Chondrocyte (in vitro differentiated cells): ENCODE data around the gene TP53. TPM values are rescaled to one million over a fixed set of nuclear protein-coding genes. Genes with fewer than 3 reads are reported as not detected.
"Not testable (repeated sequence)": the region's sequence is repeated elsewhere in the genome, so short reads cannot be mapped to it uniquely, and the experiment has no call there.

Experiments used
- DNase-seq: peaks from one replicate; pipeline ENCODE4 v3.0.0; 2021; ENCODE audit warnings: mixed read lengths, low spot score
- H3K27ac Mint-ChIP-seq: one replicate; pipeline ENCODE4 v1.8.0; 2021; ENCODE audit warnings: mild to moderate bottlenecking, moderate library complexity, mixed read lengths; ENCODE audit not compliant: unreplicated experiment
- H3K27me3 Mint-ChIP-seq: 2 replicates; pipeline ENCODE4 v1.8.0; 2021; ENCODE audit warnings: low read depth, mixed read lengths
- H3K36me3 Mint-ChIP-seq: 2 replicates; pipeline ENCODE4 v1.8.0; 2021; ENCODE audit warnings: low read depth, mixed read lengths
- H3K4me1 Mint-ChIP-seq: 2 replicates; pipeline ENCODE4 v1.8.0; 2021; ENCODE audit warnings: low read depth, mild to moderate bottlenecking, mixed read lengths
- H3K4me3 Mint-ChIP-seq: one replicate; pipeline ENCODE4 v1.8.0; 2021; ENCODE audit warnings: mild to moderate bottlenecking, moderate library complexity, mixed read lengths; ENCODE audit not compliant: unreplicated experiment
- H3K9me3 Mint-ChIP-seq: 2 replicates; pipeline ENCODE4 v1.8.0; 2021; ENCODE audit warnings: low read depth, mixed read lengths
- CTCF ChIP-seq: fragments of 200-600 bp; sonication (generic); IDR thresholded peaks from 2 replicates; pipeline ENCODE4 v1.5.0; 2021; ENCODE audit warnings: antibody characterized with exemption, mild to moderate bottlenecking, moderate library complexity
- total RNA-seq: library from RNA; stranded (reverse); gene quantifications from 3 replicates; pipeline ENCODE4 v1.2.1, GENCODE V29; 2021

The TP53 gene
- total RNA-seq, 1 donor from 2014 or later = 74.5 TPM

- H3K27ac Mint-ChIP-seq = no peak overlapping the region
- no peak overlapping the region for H3K4me3 Mint-ChIP-seq
- TF ChIP-seq CTCF = no peak
- no peak for DNase-seq
- H3K4me1 Mint-ChIP-seq = peaks cover 15% of the 10 kb centered on the region
- H3K36me3 Mint-ChIP-seq = no peaks in the 10 kb centered on the region
- H3K27me3 Mint-ChIP-seq = peaks cover 15% of the 10 kb centered on the region
- no peaks in the 10 kb centered on the region for H3K9me3 Mint-ChIP-seq
These were observed 40.3 kb downstream of the TP53 start for GRCh38 chr17:7647018-7647417.

GRCh38 chr17:7646457-7646856 is 40.8 kb downstream of the TP53 start:
- Mint-ChIP-seq H3K36me3 (no peaks in the 10 kb centered on the region), H3K9me3 (no peaks in the 10 kb centered on the region), H3K4me1 (peaks cover 15% of the 10 kb centered on the region), H3K4me3 (no peak overlapping the region), H3K27me3 (peaks cover 19% of the 10 kb centered on the region), H3K27ac (no peak overlapping the region)
- TF ChIP-seq CTCF = no peak
- DNase-seq = no peak

- no peak for TF ChIP-seq CTCF
- Mint-ChIP-seq H3K27ac (no peak overlapping the region), H3K4me3 (no peak overlapping the region), H3K27me3 (peaks cover 10% of the 10 kb centered on the region), H3K36me3 (no peaks in the 10 kb centered on the region), H3K9me3 (no peaks in the 10 kb centered on the region), H3K4me1 (no peaks in the 10 kb centered on the region)
- DNase-seq = no peak
These were observed 42.5 kb downstream of the TP53 start for GRCh38 chr17:7644775-7645174.

GRCh38 chr17:7641635-7642034 is 45.7 kb downstream of the TP53 start:
- not testable (repeated sequence) for H3K27ac Mint-ChIP-seq, H3K4me1 Mint-ChIP-seq, DNase-seq, H3K4me3 Mint-ChIP-seq, H3K27me3 Mint-ChIP-seq, H3K36me3 Mint-ChIP-seq, H3K9me3 Mint-ChIP-seq

- Mint-ChIP-seq H3K4me3 (no peak overlapping the region), H3K27me3 (peaks cover 8% of the 10 kb centered on the region), H3K4me1 (no peaks in the 10 kb centered on the region), H3K27ac (no peak overlapping the region), H3K9me3 (no peaks in the 10 kb centered on the region), H3K36me3 (no peaks in the 10 kb centered on the region)
- no peak for TF ChIP-seq CTCF
- no peak for DNase-seq
These were observed 46.5 kb downstream of the TP53 start for GRCh38 chr17:7640783-7641182.

GRCh38 chr17:7636163-7636562 is 51.1 kb downstream of the TP53 start:
- H3K27me3 Mint-ChIP-seq = peaks cover 2% of the 10 kb centered on the region
- DNase-seq = no peak
- H3K4me1 Mint-ChIP-seq = no peaks in the 10 kb centered on the region
- H3K4me3 Mint-ChIP-seq = no peak overlapping the region
- no peak overlapping the region for H3K27ac Mint-ChIP-seq
- H3K36me3 Mint-ChIP-seq = no peaks in the 10 kb centered on the region
- no peak for TF ChIP-seq CTCF
- no peaks in the 10 kb centered on the region for H3K9me3 Mint-ChIP-seq
